ENCODE data around the gene SH2D7. TPM values are rescaled to one million over a fixed set of nuclear protein-coding genes. Genes with fewer than 3 reads are reported as not detected.

Gene SH2D7
- total RNA-seq, 1 experiment from 2014 or later: not detected

- Histone ChIP-seq H2BK15ac (ENCODE audit: low read depth, low read length) (no peak overlapping the region), H2BK5ac (ENCODE audit: insufficient read length, low read length) (no peak overlapping the region), H3T11ph (ENCODE audit: low read length) (no peak overlapping the region), H3K23ac (ENCODE audit: insufficient read length, low read depth, low read length) (no peak overlapping the region), H3K4ac (ENCODE audit: low read depth, low read length) (no peak overlapping the region), H3K18ac (ENCODE audit: insufficient read length, low read depth, low read length) (no peak overlapping the region), H3K9ac (ENCODE audit: extremely low read depth, insufficient read length, low read length) (no peak overlapping the region), H4K20me1 (ENCODE audit: control insufficient read depth, insufficient read depth, insufficient read length) (no peaks in the 10 kb centered on the region), H3K14ac (ENCODE audit: insufficient read depth, low read length) (no peak overlapping the region; the same call in 1 of the 2 replicates), H3K56ac (ENCODE audit: insufficient read length, low read depth, low read length) (no peak overlapping the region), H3K79me1 (ENCODE audit: insufficient read depth, low read depth, low read length, poor library complexity, severe bottlenecking) (no peaks in the 10 kb centered on the region), H2BK120ac (ENCODE audit: low read depth, low read length, poor library complexity, severe bottlenecking) (no peak overlapping the region), H3K27ac (ENCODE audit: insufficient read length, low read depth, low read length) (no peak overlapping the region), H3K27me3 (ENCODE audit: insufficient read depth, low read length) (no peaks in the 10 kb centered on the region), H3K79me2 (ENCODE audit: insufficient read depth, low read length) (no peaks in the 10 kb centered on the region), H3K23me2 (ENCODE audit: insufficient read length, low read depth, low read length, poor library complexity, severe bottlenecking) (no peaks in the 10 kb centered on the region), H4K91ac (ENCODE audit: insufficient read length, low read depth, low read length) (no peak overlapping the region), H3K4me1 (ENCODE audit: insufficient read depth, low read length) (no peaks in the 10 kb centered on the region; the same call in 1 of the 2 replicates), H2AFZ (ENCODE audit: low read length) (no peak overlapping the region), H4K8ac (replicated peaks; ENCODE audit: insufficient read length, low read depth, low read length) (no peak overlapping the region), H3K9me3 (ENCODE audit: control insufficient read depth, low read depth, low read length) (no peaks in the 10 kb centered on the region), H2AK5ac (ENCODE audit: insufficient read length, low read length) (no peak overlapping the region), H2BK20ac (ENCODE audit: low read depth, low read length, poor library complexity, severe bottlenecking) (no peak overlapping the region), H3K4me2 (ENCODE audit: insufficient read depth, insufficient read length, low read length) (no peak overlapping the region), H2BK12ac (ENCODE audit: insufficient read length, low read depth, low read length) (no peak overlapping the region), H4K5ac (ENCODE audit: insufficient read length, low read depth, low read length) (no peak overlapping the region)
- no peaks in the 10 kb centered on the region for H3K9me3 Mint-ChIP-seq
- WGBS (ENCODE audit: extremely low coverage, insufficient read length, low lambda C conversion rate): no CpG with 5 or more reads among the region's 7 CpGs
- H3K36me3 Mint-ChIP-seq (ENCODE audit: insufficient read depth in 1 of 3, low read depth in 3 of 3): no peaks in the 10 kb centered on the region
- no peak for TF ChIP-seq CTCF (conservative IDR thresholded peaks at IDR 0.05)
- peaks cover 19 to 24% of the 10 kb centered on the region in 2 experiments for H3K4me1 Mint-ChIP-seq
- no peak overlapping the region; a peak in 1 of 5 replicates for H3K4me3 Mint-ChIP-seq
- H3K27ac Mint-ChIP-seq: peak overlapping the region in 2 of 3 experiments; percentile 5 to 65; a peak in 1 of 7 replicates
- DNase-seq: no peak
- no peaks in the 10 kb centered on the region; the same call in 1 of the 2 replicates for H3K27me3 Mint-ChIP-seq (ENCODE audit: low read depth)
These were observed 42.5 kb upstream of the SH2D7 start for GRCh38 chr15:78049691-78050440.
